ENCODE measurements around the gene CHI3L1. TPM values are rescaled to one million over a fixed set of nuclear protein-coding genes. Genes with fewer than 3 reads are reported as not detected.

The CHI3L1 gene
- total and polyA plus RNA-seq, 2 donors (not counting 1 experiment from before 2014, with no cell fraction given), result 0.15 TPM; not detected in 1

GRCh38 chr1:203168256-203168786 is 18.2 kb downstream of the CHI3L1 start:
- Histone ChIP-seq H3K4me3 (ENCODE audit: control extremely low read depth in 1 of 5, extremely low read depth in 1 of 5, insufficient read depth in 1 of 5, low read depth in 2 of 5, low read length in 4 of 5) (no peak overlapping the region), H3K9me3 (ENCODE audit: control extremely low read depth in 1 of 3, control insufficient read depth in 2 of 3, insufficient read depth in 1 of 3, low read length in 2 of 3) (peaks cover 0 to 7% (median 0%) of the 10 kb centered on the region in 3 donors), H4K20me1 (ENCODE audit: control insufficient read depth, insufficient read depth, low read length, poor library complexity, severe bottlenecking) (no peaks in the 10 kb centered on the region), H2AFZ (ENCODE audit: insufficient read depth, low read depth, low read length, poor library complexity, severe bottlenecking) (no peak overlapping the region), H3K36me3 (replicated peaks in 1 of 2; ENCODE audit: control extremely low read depth in 1 of 2, control insufficient read depth in 1 of 2, extremely low read depth in 1 of 2, insufficient read depth in 2 of 2, low read length in 1 of 2) (no peaks in the 10 kb centered on the region), H3K27ac (ENCODE audit: low read length in 2 of 2) (no peak overlapping the region), H3K4me1 (ENCODE audit: control insufficient read depth in 2 of 2, insufficient read depth in 2 of 2, low read length in 2 of 2) (no peaks in the 10 kb centered on the region), H3K79me2 (ENCODE audit: control insufficient read depth, insufficient read depth, low read length) (no peaks in the 10 kb centered on the region), H3K9ac (ENCODE audit: low read length) (no peak overlapping the region), H3K4me2 (replicated peaks; ENCODE audit: low read depth, low read length, poor library complexity, severe bottlenecking) (no peak overlapping the region), H3K27me3 (replicated peaks in 1 of 4; ENCODE audit: control extremely low read depth in 1 of 4, control insufficient read depth in 3 of 4, insufficient read depth in 4 of 4, low read length in 3 of 4) (peaks cover 0 to 4% (median 0%) of the 10 kb centered on the region in 4 experiments)
- Mint-ChIP-seq H3K9me3 (ENCODE audit: insufficient read depth) (no peaks in the 10 kb centered on the region), H3K27me3 (peaks cover 19% of the 10 kb centered on the region), H3K4me3 (no peak overlapping the region), H3K4me1 (no peaks in the 10 kb centered on the region), H3K27ac (no peak overlapping the region)
- ChIA-PET CTCF (no interaction called here), POLR2A (no interaction called here)
- ATAC-seq (ENCODE audit: low read depth), result no peak
- no peak for TF ChIP-seq EZH2 (IDR thresholded peaks at IDR 0.05; ENCODE audit: borderline replicate concordance, insufficient read depth, low read depth, low read length, poor library complexity, severe bottlenecking)
- no peak for TF ChIP-seq CTCF (IDR thresholded peaks at IDR 0.05)
- intact Hi-C loops (cut with micrococcal nuclease), result no loop called here
- DNase-seq, result no peak
- 93% methylated on average over 7 of the region's 12 CpGs for WGBS (ENCODE audit: insufficient coverage)

- no peaks in the 10 kb centered on the region for H4K20me1 ChIP-seq (ENCODE audit: control insufficient read depth, insufficient read depth, low read length, poor library complexity, severe bottlenecking)
- Mint-ChIP-seq H3K4me1 (peaks cover under 1% of the 10 kb centered on the region), H3K9me3 (ENCODE audit: insufficient read depth) (no peaks in the 10 kb centered on the region), H3K27me3 (peaks cover 23% of the 10 kb centered on the region), H3K27ac (no peak overlapping the region), H3K4me3 (no peak overlapping the region)
- no peaks in the 10 kb centered on the region for H3K79me2 ChIP-seq (ENCODE audit: control insufficient read depth, insufficient read depth, low read length)
- POLR2A ChIA-PET, result no interaction called here
- H3K27me3 ChIP-seq (replicated peaks in 1 of 4; ENCODE audit: control extremely low read depth in 1 of 4, control insufficient read depth in 3 of 4, insufficient read depth in 4 of 4, low read length in 3 of 4), result peaks cover 0 to 4% (median 2%) of the 10 kb centered on the region in 4 experiments
- 97% methylated on average over 4 of the region's 5 CpGs for WGBS (ENCODE audit: insufficient coverage)
- H3K9me3 ChIP-seq (ENCODE audit: control extremely low read depth in 1 of 3, control insufficient read depth in 2 of 3, insufficient read depth in 1 of 3, low read length in 2 of 3), result peaks cover 0 to 7% (median 0%) of the 10 kb centered on the region in 3 donors
- TF ChIP-seq CTCF (IDR thresholded peaks at IDR 0.05) (no peak), EZH2 (IDR thresholded peaks at IDR 0.05; ENCODE audit: borderline replicate concordance, insufficient read depth, low read depth, low read length, poor library complexity, severe bottlenecking) (no peak)
- DNase-seq (no peak), ATAC-seq (ENCODE audit: low read depth) (no peak)
- H3K9ac ChIP-seq (ENCODE audit: low read length), result no peak overlapping the region
- no peaks in the 10 kb centered on the region for H3K36me3 ChIP-seq (replicated peaks in 1 of 2; ENCODE audit: control extremely low read depth in 1 of 2, control insufficient read depth in 1 of 2, extremely low read depth in 1 of 2, insufficient read depth in 2 of 2, low read length in 1 of 2)
- CTCF ChIA-PET, result no interaction called here
- no peak overlapping the region for H3K27ac ChIP-seq (ENCODE audit: low read length in 2 of 2)
- H2AFZ ChIP-seq (ENCODE audit: insufficient read depth, low read depth, low read length, poor library complexity, severe bottlenecking), result no peak overlapping the region
- H3K4me2 ChIP-seq (replicated peaks; ENCODE audit: low read depth, low read length, poor library complexity, severe bottlenecking), result no peak overlapping the region
- H3K4me1 ChIP-seq (ENCODE audit: control insufficient read depth in 2 of 2, insufficient read depth in 2 of 2, low read length in 2 of 2), result no peaks in the 10 kb centered on the region
- intact Hi-C loops (cut with micrococcal nuclease), result no loop called here
- no peak overlapping the region for H3K4me3 ChIP-seq (ENCODE audit: control extremely low read depth in 1 of 5, extremely low read depth in 1 of 5, insufficient read depth in 1 of 5, low read depth in 2 of 5, low read length in 4 of 5)
Measured at GRCh38 chr1:203167913-203168200, 18.6 kb downstream of the CHI3L1 start.

Data from B cell (primary cell).